SK-N-SH (cell line): ENCODE data around the gene OR1Q1. TPM values are rescaled to one million over a fixed set of nuclear protein-coding genes. Genes with fewer than 3 reads are reported as not detected.

Source experiments
- CTCF ChIA-PET: fragments of 300-600, 350-600 bp; formaldehyde crosslinking; extraction: SDS; loops from one replicate; lab custom pipeline; 2021; lab: Yijun Ruan, JAX
- POLR2A ChIA-PET: fragments of 350-600 bp; sonication (Branson Sonifier 250); formaldehyde crosslinking; extraction: SDS; loops from one replicate; lab custom pipeline; 2020; ENCODE audit warnings: antibody characterized with exemption, inconsistent platforms; lab: Yijun Ruan, JAX
- DNase-seq: peaks from one replicate; pipeline ENCODE4 v3.0.0; 2012
- H2AFZ ChIP-seq: fragments of 200-600 bp; sonication (generic); 2 replicates; pipeline ENCODE4 v1.8.1; 2016; ENCODE audit warnings: antibody characterized with exemption, mild to moderate bottlenecking, low read depth
- H3F3A ChIP-seq: fragments of 200-600 bp; sonication (generic); replicated peaks from 2 replicates; pipeline ENCODE3; 2016; ENCODE audit warnings: antibody characterized with exemption, mild to moderate bottlenecking; ENCODE audit not compliant: insufficient read depth
- H3K27ac ChIP-seq, 2 experiments: fragments of 200-500 bp in 1 of 2; fragments of 200-600 bp in 1 of 2; sonication (Bioruptor generic) in 1 of 2; sonication (generic), shearing (Covaris generic) in 1 of 2; 2 replicates each; pipeline versions ENCODE4 v1.5.1 to v1.6.1; 2014 to 2016; ENCODE audit warnings: low read depth in 2 of 2, inconsistent platforms in 1 of 2, low read length in 1 of 2, mild to moderate bottlenecking in 1 of 2, mixed read lengths in 1 of 2
- H3K27me3 ChIP-seq: fragments of 200-600 bp; sonication (generic), shearing (Covaris generic); 2 replicates; pipeline ENCODE4 v1.6.1; 2016; ENCODE audit warnings: mixed run types; ENCODE audit not compliant: insufficient read depth
- H3K36me3 ChIP-seq, 2 experiments: fragments of 200-500 bp in 1 of 2; fragments of 200-600 bp in 1 of 2; sonication (Bioruptor generic) in 1 of 2; sonication (generic) in 1 of 2; replicated peaks in 1 of 2; 2 replicates each; pipeline versions ENCODE3 to v1.5.1; 2014 to 2016; ENCODE audit warnings: low read length in 1 of 2, mild to moderate bottlenecking in 1 of 2; ENCODE audit not compliant: insufficient read depth in 2 of 2, control insufficient read depth in 1 of 2
- H3K4me1 ChIP-seq, 2 experiments: fragments of 200-500 bp in 1 of 2; fragments of 200-600 bp in 1 of 2; sonication (Bioruptor generic) in 1 of 2; sonication (generic), shearing (Covaris generic) in 1 of 2; 2 replicates each; pipeline versions ENCODE4 v1.5.1 to v1.6.1; 2014 to 2016; ENCODE audit warnings: low read depth in 1 of 2, low read length in 1 of 2, mixed run types in 1 of 2; ENCODE audit not compliant: insufficient read depth in 2 of 2, control insufficient read depth in 1 of 2
- H3K4me2 ChIP-seq: fragments of 200-600 bp; sonication (generic), shearing (Covaris generic); 2 replicates; pipeline ENCODE4 v1.6.1; 2017; ENCODE audit warnings: mixed run types
- H3K4me3 ChIP-seq, 2 experiments: fragments of 200-500 bp in 1 of 2; fragments of 200-600 bp in 1 of 2; sonication (Bioruptor generic) in 1 of 2; sonication (generic), shearing (Covaris generic) in 1 of 2; 2 replicates each; pipeline versions ENCODE4 v1.5.1 to v1.8.1; 2014 to 2016; ENCODE audit warnings: low read depth in 2 of 2, inconsistent platforms in 1 of 2, low read length in 1 of 2, mild to moderate bottlenecking in 1 of 2, mixed read lengths in 1 of 2, moderate library complexity in 1 of 2
- H3K79me2 ChIP-seq: fragments of 200-600 bp; sonication (generic); 2 replicates; pipeline ENCODE4 v1.8.1; 2017; ENCODE audit warnings: mild to moderate bottlenecking; ENCODE audit not compliant: insufficient read depth
- H3K9ac ChIP-seq: fragments of 200-600 bp; sonication (generic); 2 replicates; pipeline ENCODE4 v1.6.1; 2017; ENCODE audit warnings: mixed run types
- H3K9me2 ChIP-seq: fragments of 200-600 bp; sonication (generic); 2 replicates; pipeline ENCODE4 v1.6.1; 2017; ENCODE audit warnings: mixed run types
- H3K9me3 ChIP-seq: fragments of 200-600 bp; sonication (generic); 2 replicates; pipeline ENCODE4 v1.6.1; 2017; ENCODE audit warnings: mixed run types, mild to moderate bottlenecking, moderate library complexity
- H4K20me1 ChIP-seq: fragments of 200-600 bp; sonication (generic); 2 replicates; pipeline ENCODE4 v1.6.1; 2017; ENCODE audit warnings: mild to moderate bottlenecking, mixed run types; ENCODE audit not compliant: insufficient read depth
- ELF1 ChIP-seq: IDR thresholded peaks from 2 replicates; pipeline ENCODE4 v1.4.0; 2012
- EP300 ChIP-seq, 2 experiments: IDR thresholded peaks; 2 replicates each; pipeline versions ENCODE4 v1.4.0 to v1.6.1; 2012; ENCODE audit warnings: borderline replicate concordance in 1 of 2, low read depth in 1 of 2, low read length in 1 of 2
- FOSL2 ChIP-seq: IDR thresholded peaks from 2 replicates; pipeline ENCODE4 v1.4.0; 2012; ENCODE audit warnings: low read depth, mild to moderate bottlenecking, moderate library complexity, borderline replicate concordance
- FOXJ3 ChIP-seq: sonication (generic); formaldehyde crosslinking; IDR thresholded peaks from 2 replicates; pipeline ENCODE4 v1.5.1; 2020; ENCODE audit warnings: mild to moderate bottlenecking, missing genetic modification reagents
- GABPA ChIP-seq: IDR thresholded peaks from 2 replicates; pipeline ENCODE4 v1.4.0; 2012; ENCODE audit warnings: low read depth, mild to moderate bottlenecking
- GATA2 ChIP-seq: sonication (generic); formaldehyde crosslinking; IDR thresholded peaks from 2 replicates; pipeline ENCODE4 v1.5.0; 2020; ENCODE audit warnings: mild to moderate bottlenecking, missing genetic modification reagents
- IRF3 ChIP-seq: fragments of 150-350 bp; IDR thresholded peaks from 2 replicates; pipeline ENCODE4 v1.6.1; 2016; ENCODE audit warnings: mild to moderate bottlenecking, low read depth, low read length
- JUND ChIP-seq: IDR thresholded peaks from 2 replicates; pipeline ENCODE4 v1.4.0; 2012
- MXI1 ChIP-seq: IDR thresholded peaks from 2 replicates; pipeline ENCODE4 v1.6.1; 2012; ENCODE audit warnings: mild to moderate bottlenecking, low read depth, low read length, improper control_type of control experiment
- NFIC ChIP-seq: IDR thresholded peaks from 2 replicates; pipeline ENCODE4 v1.4.0; 2012; ENCODE audit warnings: borderline replicate concordance
- PBX3 ChIP-seq: IDR thresholded peaks from 2 replicates; pipeline ENCODE4; 2012
- RAD21 ChIP-seq: IDR thresholded peaks from 2 replicates; pipeline ENCODE4 v1.6.1; 2012; ENCODE audit warnings: mild to moderate bottlenecking, low read length
- REST ChIP-seq: IDR thresholded peaks from 2 replicates; pipeline ENCODE4 v1.6.1; 2012; ENCODE audit warnings: mild to moderate bottlenecking, low read depth, low read length, moderate library complexity
- RFX5 ChIP-seq: IDR thresholded peaks from 2 replicates; pipeline ENCODE4 v1.6.1; 2012; ENCODE audit warnings: mild to moderate bottlenecking, improper control_type of control experiment, low read length
- SIN3A ChIP-seq: IDR thresholded peaks from 2 replicates; pipeline ENCODE4 v1.6.1; 2012; ENCODE audit warnings: low read depth, mild to moderate bottlenecking, low read length, moderate library complexity, borderline replicate concordance
- USF1 ChIP-seq: IDR thresholded peaks from 2 replicates; pipeline ENCODE4 v1.4.0; 2012; ENCODE audit warnings: low read depth, borderline replicate concordance
- USF2 ChIP-seq: fragments of 150-350 bp; IDR thresholded peaks from 2 replicates; pipeline ENCODE4 v1.6.1; 2017; ENCODE audit warnings: antibody characterized with exemption, low read length, low read depth, borderline replicate concordance
- YY1 ChIP-seq: IDR thresholded peaks from 2 replicates; pipeline ENCODE4 v1.4.0; 2012; ENCODE audit warnings: low read depth, mild to moderate bottlenecking
- ZBTB33 ChIP-seq: IDR thresholded peaks from 2 replicates; pipeline ENCODE4 v1.4.0; 2012; ENCODE audit warnings: low read depth, borderline replicate concordance
- WGBS: methylation state at CpG from one replicate; pipeline ENCODE4 v1.1.6; 2017; ENCODE audit warnings: low lambda C conversion rate; 5-methylcytosine and 5-hydroxymethylcytosine counted together
- polyA plus RNA-seq, 3 experiments: library from polyadenylated mRNA; depleted of rRNA; stranded (reverse); fragments of >200 nt; gene quantifications; 2 replicates each; pipeline ENCODE4 v1.2.3, GENCODE V29; 2012

The OR1Q1 gene
- polyA plus RNA-seq, 1 of the 3 experiments (the other 2 are of a cell fraction) = 0.10 TPM

GRCh38 chr9:122656378-122656777, 41.8 kb downstream of the OR1Q1 start:
- no peaks in the 10 kb centered on the region for H3K4me1 ChIP-seq
- H3K79me2 ChIP-seq = no peaks in the 10 kb centered on the region
- TF ChIP-seq SIN3A (no peak), YY1 (no peak), REST (no peak)
- H3K9me2 ChIP-seq = no peaks in the 10 kb centered on the region
- H3K36me3 ChIP-seq = no peaks in the 10 kb centered on the region
- ChIA-PET POLR2A (no interaction called here), CTCF (no interaction called here)
- no peaks in the 10 kb centered on the region for H3F3A ChIP-seq
- no peaks in the 10 kb centered on the region for H3K27me3 ChIP-seq
- no peak overlapping the region for H3K4me2 ChIP-seq
- WGBS = 0% methylated on average over 1 of the region's 1 CpG
- H4K20me1 ChIP-seq = no peaks in the 10 kb centered on the region
- no peak overlapping the region for H3K4me3 ChIP-seq
- H3K9ac ChIP-seq = no peak overlapping the region
- DNase-seq = no peak
- H2AFZ ChIP-seq = no peak overlapping the region
- H3K9me3 ChIP-seq = no peaks in the 10 kb centered on the region
- H3K27ac ChIP-seq = no peak overlapping the region

GRCh38 chr9:122657527-122657926, 43.0 kb downstream of the OR1Q1 start, which contains the start of gene OR1B1:
OR1B1 (minus strand) TSS chr9:122657627.
- no peaks in the 10 kb centered on the region for H3K9me3 ChIP-seq
- CTCF ChIA-PET = no interaction called here
- no peak for TF ChIP-seq IRF3
- TF ChIP-seq GATA2 = no peak
- no peak for TF ChIP-seq USF2
- no peak for TF ChIP-seq ELF1
- no peak for TF ChIP-seq RAD21
- no peak for TF ChIP-seq NFIC
- no peak for TF ChIP-seq ZBTB33
- TF ChIP-seq RFX5 = no peak
- no peak for TF ChIP-seq PBX3
- no peak for TF ChIP-seq MXI1
- TF ChIP-seq GABPA = no peak
- no peak for TF ChIP-seq FOSL2
- TF ChIP-seq SIN3A = no peak
- TF ChIP-seq EP300 (IDR thresholded peaks at IDR 0.05; ENCODE audit: borderline replicate concordance in 1 of 2, low read depth in 1 of 2, low read length in 1 of 2) = no peak
- no peak for TF ChIP-seq USF1
- TF ChIP-seq JUND = no peak
- TF ChIP-seq FOXJ3 (CRISPR knock-in tag) = no peak

More at GRCh38 chr9:122657527-122657926, 43.0 kb downstream of the OR1Q1 start, which contains the start of gene OR1B1:
- POLR2A ChIA-PET = no interaction called here
- Histone ChIP-seq H3F3A (no peaks in the 10 kb centered on the region), H3K36me3 (no peaks in the 10 kb centered on the region), H3K27me3 (no peaks in the 10 kb centered on the region), H2AFZ (no peak within 1 kb of the TSS), H3K79me2 (no peaks in the 10 kb centered on the region), H4K20me1 (no peaks in the 10 kb centered on the region), H3K4me2 (no peak within 1 kb of the TSS), H3K4me3 (no peak within 1 kb of the TSS), H3K9me2 (no peaks in the 10 kb centered on the region), H3K4me1 (no peaks in the 10 kb centered on the region), H3K9ac (no peak within 1 kb of the TSS), H3K27ac (no peak within 1 kb of the TSS)
- WGBS = 6% methylated on average over 3 of the region's 3 CpGs
- no peak for DNase-seq
